Lower leg skin (tissue), 4 donors: ENCODE results near the gene UBALD1. TPM values are rescaled to one million over a fixed set of nuclear protein-coding genes. Genes with fewer than 3 reads are reported as not detected.

ENCODE experiments used
- DNase-seq, 2 donors: peaks; one replicate each; pipeline ENCODE4 v3.0.0-alpha.2; 2019; ENCODE audit warnings: low spot score in 2 of 2
- H3K4me3 ChIP-seq: fragments of 200-600 bp; sonication (generic); 2 replicates; pipeline ENCODE4 v1.5.1; 2017; ENCODE audit warnings: mild to moderate bottlenecking, low read depth; ENCODE audit not compliant: poor library complexity, severe bottlenecking
- POLR2A ChIP-seq, 2 donors: fragments of 450-650 bp; IDR thresholded peaks; one replicate each; pipeline ENCODE4 v1.6.1; 2016 to 2017; ENCODE audit warnings: antibody characterized with exemption in 2 of 2, mild to moderate bottlenecking in 1 of 2, moderate library complexity in 1 of 2
- WGBS, 2 donors: methylation state at CpG; one replicate each; pipeline ENCODE4 v1.1.5; 2018; 5-methylcytosine and 5-hydroxymethylcytosine counted together
- intact Hi-C: fragments of 100-400 bp; cut with DNase I; formaldehyde crosslinking; loops from one replicate; pipeline ENCODE4 v1.15.0; 2023; ENCODE audit warnings: low total_unique reads
- total RNA-seq, 4 donors: library from RNA; depleted of rRNA; stranded (reverse); fragments of >200 nt; gene quantifications; one replicate each; pipeline ENCODE4 v1.1.0, GENCODE V29; 2016
- TF ChIP-seq, protein P1 (sequence below), 3 donors: fragments of 450-650 bp; IDR thresholded peaks; one replicate each; pipeline ENCODE4 v1.5.1; 2016; ENCODE audit warnings: antibody characterized with exemption in 3 of 3, mild to moderate bottlenecking in 3 of 3, moderate library complexity in 2 of 3

UBALD1 gene
- total RNA-seq, 4 donors from 2014 or later: 9.8 to 14.9 (median 14.3) TPM

DNA sequence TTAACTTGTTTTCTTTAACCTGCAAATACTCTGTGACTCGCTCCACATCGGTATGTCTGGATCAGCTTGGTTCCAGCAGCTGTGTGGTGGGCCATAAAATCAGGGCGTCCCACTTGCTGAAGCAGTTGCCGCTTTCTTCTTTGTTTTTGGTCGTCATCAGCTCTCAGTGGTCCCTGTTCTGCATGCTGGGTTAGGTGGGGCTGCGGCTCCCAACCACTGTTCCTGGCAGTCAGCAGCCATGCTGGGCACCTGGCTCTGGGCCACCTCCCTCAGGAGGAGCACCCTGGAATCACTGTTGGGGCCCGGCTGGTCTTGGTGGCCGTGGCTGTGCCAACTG lies 32.9 kb upstream of the UBALD1 start:
- intact Hi-C loops: no loop called here
- no peak overlapping the region for H3K4me3 ChIP-seq
- DNase-seq: no peak
- 94 to 95% methylated on average over 8 of the region's 8 CpGs for WGBS, 2 donors
- TF ChIP-seq, protein P1, sequence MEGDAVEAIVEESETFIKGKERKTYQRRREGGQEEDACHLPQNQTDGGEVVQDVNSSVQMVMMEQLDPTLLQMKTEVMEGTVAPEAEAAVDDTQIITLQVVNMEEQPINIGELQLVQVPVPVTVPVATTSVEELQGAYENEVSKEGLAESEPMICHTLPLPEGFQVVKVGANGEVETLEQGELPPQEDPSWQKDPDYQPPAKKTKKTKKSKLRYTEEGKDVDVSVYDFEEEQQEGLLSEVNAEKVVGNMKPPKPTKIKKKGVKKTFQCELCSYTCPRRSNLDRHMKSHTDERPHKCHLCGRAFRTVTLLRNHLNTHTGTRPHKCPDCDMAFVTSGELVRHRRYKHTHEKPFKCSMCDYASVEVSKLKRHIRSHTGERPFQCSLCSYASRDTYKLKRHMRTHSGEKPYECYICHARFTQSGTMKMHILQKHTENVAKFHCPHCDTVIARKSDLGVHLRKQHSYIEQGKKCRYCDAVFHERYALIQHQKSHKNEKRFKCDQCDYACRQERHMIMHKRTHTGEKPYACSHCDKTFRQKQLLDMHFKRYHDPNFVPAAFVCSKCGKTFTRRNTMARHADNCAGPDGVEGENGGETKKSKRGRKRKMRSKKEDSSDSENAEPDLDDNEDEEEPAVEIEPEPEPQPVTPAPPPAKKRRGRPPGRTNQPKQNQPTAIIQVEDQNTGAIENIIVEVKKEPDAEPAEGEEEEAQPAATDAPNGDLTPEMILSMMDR (IDR thresholded peaks at IDR 0.05): no peak
- TF ChIP-seq POLR2A (IDR thresholded peaks at IDR 0.05): no peak

DNA sequence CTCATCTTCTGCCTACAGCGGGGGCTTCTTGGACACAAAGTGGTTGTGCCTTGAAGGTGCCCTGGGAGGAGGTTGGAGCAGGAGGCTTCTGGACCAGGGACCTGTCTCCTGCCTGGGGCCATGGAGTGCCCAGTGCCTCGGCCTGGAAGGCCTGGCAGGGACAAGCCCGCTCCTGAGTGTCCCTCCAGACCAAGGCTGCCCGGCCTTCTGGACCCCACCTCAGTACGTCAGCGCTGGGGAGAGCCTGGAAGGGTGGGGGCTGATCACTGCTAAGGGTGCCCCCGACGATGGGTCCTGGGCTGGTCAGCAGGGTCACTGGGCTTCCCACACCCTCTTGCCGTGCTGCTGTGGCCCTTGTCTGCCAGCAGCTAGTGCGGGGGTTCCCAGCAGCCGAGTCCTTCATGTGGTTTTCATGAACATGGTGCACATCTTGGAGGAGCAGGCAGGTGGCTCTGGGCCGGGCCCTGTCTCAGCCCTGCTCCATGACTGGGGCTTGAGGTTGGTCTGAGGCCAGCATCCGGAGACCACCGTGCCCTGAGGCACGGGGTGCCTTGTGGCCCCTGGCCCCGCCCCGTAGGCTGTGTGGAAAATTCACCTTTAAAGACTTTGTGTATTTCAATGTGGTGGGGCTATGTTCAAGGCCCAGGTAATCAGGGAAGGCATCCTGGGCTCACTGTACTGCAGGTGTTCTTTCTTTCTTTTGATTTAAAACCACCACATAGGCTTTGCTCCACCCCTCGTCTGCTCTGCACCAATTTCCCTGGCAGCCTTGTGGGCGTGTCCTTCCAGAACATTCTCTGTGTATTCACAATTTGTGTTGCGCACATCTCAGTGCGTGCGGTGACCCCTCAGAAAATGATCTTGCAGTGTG lies 32.3 kb upstream of the UBALD1 start:
- TF ChIP-seq, protein P1 (IDR thresholded peaks at IDR 0.05): no peak
- TF ChIP-seq POLR2A (IDR thresholded peaks at IDR 0.05): no peak
- intact Hi-C loops: no loop called here
- 92 to 94% methylated on average over 17 to 18 of the region's 22 CpGs for WGBS, 2 donors
- no peak for DNase-seq
- H3K4me3 ChIP-seq: no peak overlapping the region

DNA sequence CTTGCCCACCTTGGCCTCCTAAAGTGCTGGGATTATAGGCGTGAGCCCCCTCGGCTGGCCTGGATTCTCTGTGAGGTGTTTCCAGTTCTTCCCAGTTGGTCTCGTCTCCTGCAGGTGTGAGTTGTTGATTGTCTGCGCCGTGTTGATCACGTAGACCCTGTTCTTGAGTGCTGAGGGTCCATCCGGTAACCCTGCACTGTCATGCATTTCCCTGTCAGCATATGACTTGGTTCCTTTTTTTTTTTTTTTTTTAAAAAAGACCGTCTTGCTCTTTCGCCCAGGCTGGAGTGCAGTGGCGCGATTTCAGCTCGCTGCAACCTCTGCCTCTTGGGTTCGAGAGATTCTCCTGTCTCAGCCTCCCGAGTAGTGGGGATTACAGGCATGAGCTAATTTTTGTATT lies 27.2 kb upstream of the UBALD1 start:
- intact Hi-C loops: no loop called here
- TF ChIP-seq POLR2A (IDR thresholded peaks at IDR 0.05): no peak
- TF ChIP-seq, protein P1 (IDR thresholded peaks at IDR 0.05): no peak
- no peak for DNase-seq
- 86 to 96% methylated on average over 14 of the region's 14 CpGs for WGBS, 2 donors
- H3K4me3 ChIP-seq: no peak overlapping the region

DNA sequence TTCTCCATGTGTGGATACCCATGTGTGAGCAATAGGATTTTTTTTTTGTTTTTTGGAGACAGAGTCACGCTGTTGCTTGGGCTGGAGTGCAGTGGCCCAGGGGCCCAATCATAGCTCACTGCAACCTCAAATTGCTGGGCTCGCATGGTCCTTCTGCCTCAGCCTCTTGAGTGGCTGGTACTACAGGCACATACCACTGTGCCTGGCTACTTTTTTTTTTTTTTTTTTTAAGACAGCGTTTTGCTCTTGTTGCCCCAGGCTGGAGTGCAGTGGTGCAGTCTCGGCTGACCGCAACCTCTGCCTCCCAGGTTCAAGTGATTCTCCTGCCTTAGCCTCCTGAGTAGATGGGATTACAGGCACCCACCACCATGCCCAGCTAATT lies 26.6 kb upstream of the UBALD1 start:
- intact Hi-C loops: no loop called here
- 78 to 79% methylated on average over 5 of the region's 5 CpGs for WGBS, 2 donors
- H3K4me3 ChIP-seq: no peak overlapping the region
- no peak for TF ChIP-seq POLR2A (IDR thresholded peaks at IDR 0.05)
- TF ChIP-seq, protein P1 (IDR thresholded peaks at IDR 0.05): no peak
- DNase-seq: no peak

DNA sequence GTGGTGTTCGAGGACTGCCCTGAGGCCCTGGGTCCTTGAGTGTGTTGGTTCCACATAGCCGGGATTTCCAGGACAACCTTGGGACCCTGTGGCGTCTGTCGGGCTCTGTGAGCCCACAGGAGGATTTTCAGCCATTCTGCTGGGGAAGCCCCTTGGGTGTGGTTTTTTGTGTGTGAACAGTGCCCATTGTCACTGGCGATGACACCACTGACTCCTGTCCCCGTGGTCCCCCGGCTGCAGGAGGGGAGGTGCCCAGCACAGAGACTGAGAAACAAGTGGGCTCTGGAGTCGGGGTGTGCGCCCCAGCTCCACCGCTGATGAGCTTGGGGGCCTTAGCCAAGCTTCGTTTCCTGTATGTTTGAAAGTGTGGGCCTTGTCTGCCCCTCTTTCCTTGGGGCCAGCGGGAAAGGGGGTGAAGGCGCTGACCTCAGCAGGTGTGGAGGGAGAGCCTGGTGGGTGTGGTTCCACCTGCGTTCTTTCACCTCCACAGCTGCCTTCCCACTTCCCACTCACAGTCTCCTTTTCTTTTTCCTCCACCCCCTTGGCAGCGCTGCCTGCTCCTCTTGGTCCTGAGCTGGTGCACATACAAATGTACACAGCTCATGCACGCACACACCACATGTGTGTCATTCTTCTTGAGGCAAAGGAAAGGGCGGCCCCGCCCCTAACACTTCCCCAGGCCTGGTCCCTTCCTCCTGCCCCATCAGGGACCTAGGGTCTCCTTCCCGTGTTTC lies 26.1 kb upstream of the UBALD1 start:
- intact Hi-C loops: no loop called here
- TF ChIP-seq, protein P1 (IDR thresholded peaks at IDR 0.05): no peak
- TF ChIP-seq POLR2A (IDR thresholded peaks at IDR 0.05): no peak
- WGBS, 2 donors: 60 to 71% methylated on average over 15 to 17 of the region's 19 CpGs
- no peak for DNase-seq
- no peak overlapping the region for H3K4me3 ChIP-seq
